Natural killer cell (primary cell): ENCODE data around the gene ELOVL3. TPM values are rescaled to one million over a fixed set of nuclear protein-coding genes. Genes with fewer than 3 reads are reported as not detected.
A peak's percentile ranks its signal among the peaks of the same experiment; 100 is the strongest.

Experiments used
- ATAC-seq, 3 donors: fragments of 150-1000 bp in 2 of 3; fragments of 200-7000 bp in 1 of 3; cut with Tn5 transposase; 1 replicate in 1 of 3; 2 replicates in 2 of 3; pipeline ENCODE4 v1.10.0; 2021; ENCODE audit warnings: mild to moderate bottlenecking in 2 of 3, moderate library complexity in 2 of 3
- DNase-seq, 2 donors: peaks; one replicate each; pipeline versions ENCODE4 v3.0.0 to v3.0.0-alpha.2; 2013 to 2021; ENCODE audit warnings: mixed read lengths in 1 of 2
- H3K27ac ChIP-seq: one replicate; pipeline ENCODE4 v1.5.1; 2013; ENCODE audit warnings: mild to moderate bottlenecking, low read length
- H3K27me3 ChIP-seq: one replicate; pipeline ENCODE4 v1.6.1; 2013; ENCODE audit warnings: low read length; ENCODE audit not compliant: control insufficient read depth, insufficient read depth
- H3K36me3 ChIP-seq: one replicate; pipeline ENCODE4 v1.6.1; 2013; ENCODE audit warnings: low read length; ENCODE audit not compliant: control insufficient read depth, insufficient read depth
- H3K4me1 ChIP-seq: one replicate; pipeline ENCODE4 v1.6.1; 2013; ENCODE audit warnings: low read length; ENCODE audit not compliant: control insufficient read depth, insufficient read depth
- H3K4me3 ChIP-seq: one replicate; pipeline ENCODE4 v1.5.1; 2013; ENCODE audit warnings: low read length
- H3K9me3 ChIP-seq: one replicate; pipeline ENCODE4 v1.6.1; 2013; ENCODE audit warnings: low read length; ENCODE audit not compliant: control insufficient read depth, insufficient read depth
- H3K27ac Mint-ChIP-seq, 2 donors: one replicate each; pipeline ENCODE4 v1.8.0; 2022; ENCODE audit warnings: mild to moderate bottlenecking in 2 of 2, mixed read lengths in 2 of 2, moderate library complexity in 1 of 2
- H3K27me3 Mint-ChIP-seq, 2 donors: one replicate each; pipeline ENCODE4 v1.8.0; 2022; ENCODE audit warnings: low read depth in 2 of 2, mixed read lengths in 2 of 2
- H3K36me3 Mint-ChIP-seq: one replicate; pipeline ENCODE4 v1.8.0; 2022; ENCODE audit warnings: mixed read lengths
- H3K4me1 Mint-ChIP-seq, 2 donors: one replicate each; pipeline ENCODE4 v1.8.0; 2022; ENCODE audit warnings: mixed read lengths in 2 of 2
- H3K4me3 Mint-ChIP-seq: one replicate; pipeline ENCODE4 v1.8.0; 2022; ENCODE audit warnings: mild to moderate bottlenecking, moderate library complexity, mixed read lengths
- H3K9me3 Mint-ChIP-seq, 2 donors: one replicate each; pipeline ENCODE4 v1.8.0; 2022; ENCODE audit warnings: mixed read lengths in 2 of 2
- WGBS: methylation state at CpG from one replicate; pipeline ENCODE4 v1.1.7; 2013; ENCODE audit warnings: missing lambda C conversion rate; ENCODE audit not compliant: insufficient coverage; 5-methylcytosine and 5-hydroxymethylcytosine counted together
- intact Hi-C: fragments of 100-400 bp; cut with micrococcal nuclease; formaldehyde crosslinking; loops from one replicate; pipeline ENCODE4 v1.14.2; 2022
- total RNA-seq, 4 donors: library from RNA; stranded (reverse); fragments of 120-200 nt in 1 of 4; gene quantifications; one replicate each; pipeline versions ENCODE4 v1.2.3 to v1.2.4, GENCODE V29; 2013 to 2022
- TF ChIP-seq, protein P1 (sequence below): fragments of 200-600 bp; IDR thresholded peaks from one replicate; pipeline ENCODE4 v1.8.0; 2022; ENCODE audit warnings: antibody characterized with exemption

ELOVL3 gene
- total RNA-seq, 3 donors from 2014 or later (not counting 1 experiment from before 2014, with no cell fraction given): not detected

- intact Hi-C loops: loop anchor here (2.0 kb wide), 1 partner anchor 168 kb away; no protein-coding TSS in a partner anchor
- no peaks in the 10 kb centered on the region for H3K36me3 ChIP-seq
- Mint-ChIP-seq H3K4me3 (peak overlapping the region; percentile 91), H3K36me3 (no peaks in the 10 kb centered on the region), H3K27ac (peak overlapping the region in 1 of 2 donors; percentile 42), H3K9me3 (no peaks in the 10 kb centered on the region), H3K27me3 (peaks cover 24 to 60% of the 10 kb centered on the region in 2 donors), H3K4me1 (peaks cover 26 to 44% of the 10 kb centered on the region in 2 donors)
- peak overlapping the region; percentile 25 for H3K4me3 ChIP-seq
- peaks cover 35% of the 10 kb centered on the region for H3K4me1 ChIP-seq
- TF ChIP-seq, protein P1, sequence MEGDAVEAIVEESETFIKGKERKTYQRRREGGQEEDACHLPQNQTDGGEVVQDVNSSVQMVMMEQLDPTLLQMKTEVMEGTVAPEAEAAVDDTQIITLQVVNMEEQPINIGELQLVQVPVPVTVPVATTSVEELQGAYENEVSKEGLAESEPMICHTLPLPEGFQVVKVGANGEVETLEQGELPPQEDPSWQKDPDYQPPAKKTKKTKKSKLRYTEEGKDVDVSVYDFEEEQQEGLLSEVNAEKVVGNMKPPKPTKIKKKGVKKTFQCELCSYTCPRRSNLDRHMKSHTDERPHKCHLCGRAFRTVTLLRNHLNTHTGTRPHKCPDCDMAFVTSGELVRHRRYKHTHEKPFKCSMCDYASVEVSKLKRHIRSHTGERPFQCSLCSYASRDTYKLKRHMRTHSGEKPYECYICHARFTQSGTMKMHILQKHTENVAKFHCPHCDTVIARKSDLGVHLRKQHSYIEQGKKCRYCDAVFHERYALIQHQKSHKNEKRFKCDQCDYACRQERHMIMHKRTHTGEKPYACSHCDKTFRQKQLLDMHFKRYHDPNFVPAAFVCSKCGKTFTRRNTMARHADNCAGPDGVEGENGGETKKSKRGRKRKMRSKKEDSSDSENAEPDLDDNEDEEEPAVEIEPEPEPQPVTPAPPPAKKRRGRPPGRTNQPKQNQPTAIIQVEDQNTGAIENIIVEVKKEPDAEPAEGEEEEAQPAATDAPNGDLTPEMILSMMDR: no peak
- WGBS: 2% methylated on average over 50 of the region's 50 CpGs
- no peak overlapping the region for H3K27ac ChIP-seq
- peak in 2 of 3 donors; percentile 12 to 18 for ATAC-seq
- no peaks in the 10 kb centered on the region for H3K9me3 ChIP-seq
- DNase-seq: peak; percentile 27 to 59
- peaks cover 41% of the 10 kb centered on the region for H3K27me3 ChIP-seq
Observed at GRCh38 chr10:102230264-102230860, 4.3 kb downstream of the ELOVL3 start.

GRCh38 chr10:102230861-102231356 lies 4.8 kb downstream of the ELOVL3 start:
- WGBS: 2% methylated on average over 52 of the region's 52 CpGs
- Histone ChIP-seq H3K4me3 (peak overlapping the region; percentile 25), H3K27ac (no peak overlapping the region), H3K36me3 (no peaks in the 10 kb centered on the region), H3K27me3 (peaks cover 43% of the 10 kb centered on the region), H3K9me3 (no peaks in the 10 kb centered on the region), H3K4me1 (peaks cover 31% of the 10 kb centered on the region)
- peaks cover 30 to 65% of the 10 kb centered on the region in 2 donors for H3K27me3 Mint-ChIP-seq
- no peaks in the 10 kb centered on the region for H3K9me3 Mint-ChIP-seq
- H3K27ac Mint-ChIP-seq: peak overlapping the region in 1 of 2 donors; percentile 42
- H3K4me3 Mint-ChIP-seq: peak overlapping the region; percentile 91
- TF ChIP-seq, protein P1: no peak
- intact Hi-C loops: loop anchor here (2.0 kb wide), 1 partner anchor 168 kb away; no protein-coding TSS in a partner anchor
- H3K4me1 Mint-ChIP-seq: peaks cover 22 to 39% of the 10 kb centered on the region in 2 donors
- peak; percentile 45 to 73 for DNase-seq
- ATAC-seq: peak in 2 of 3 donors; percentile 17 to 20
- H3K36me3 Mint-ChIP-seq: no peaks in the 10 kb centered on the region

DNA sequence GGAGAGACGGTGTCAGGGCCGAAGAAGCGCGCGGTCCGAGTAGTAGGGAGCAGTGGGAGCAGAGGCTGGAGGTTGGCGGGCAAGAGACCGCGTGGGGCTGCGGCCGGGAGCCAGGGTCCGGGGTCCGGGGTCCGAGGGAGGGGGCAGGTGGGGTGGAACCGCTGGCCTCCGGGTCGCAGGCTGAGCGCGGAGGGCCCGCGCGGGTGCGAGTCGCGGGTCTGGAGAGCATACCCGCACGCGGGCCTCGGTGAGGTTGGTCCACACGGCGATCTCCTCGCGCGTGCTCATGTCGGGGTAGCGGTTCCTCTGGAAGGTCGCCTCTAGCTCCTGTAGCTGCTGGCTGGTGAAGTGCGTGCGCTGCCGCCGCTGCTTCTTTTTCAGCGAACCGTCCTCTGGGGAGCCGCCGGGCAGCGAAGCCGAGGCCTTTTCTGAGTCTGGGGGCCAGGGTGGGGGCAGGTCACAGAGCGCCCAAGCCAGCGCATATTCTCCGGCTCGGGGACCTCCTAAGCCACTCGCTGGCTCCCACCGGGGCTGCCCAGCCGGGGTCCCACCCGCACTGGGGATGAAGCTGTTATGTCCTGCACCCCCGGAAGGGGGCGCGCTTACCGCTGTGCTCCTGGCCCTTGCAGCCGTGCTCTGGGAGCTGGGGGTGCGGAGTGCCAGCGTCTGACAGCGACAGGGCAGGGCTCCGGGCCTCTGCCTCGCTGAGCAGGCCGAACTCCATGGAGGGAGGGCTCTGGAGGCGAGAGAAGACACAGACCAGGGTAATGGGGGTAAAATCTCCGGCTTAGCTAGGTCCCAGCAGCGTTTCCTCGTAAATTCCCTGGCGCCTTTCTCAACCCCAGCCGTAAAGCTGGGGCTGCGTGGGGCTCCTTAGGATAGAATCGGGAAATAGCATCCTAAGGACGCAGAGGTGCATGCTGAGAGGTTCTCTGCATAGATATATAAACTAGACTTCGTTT lies 5.5 kb downstream of the ELOVL3 start:
- TF ChIP-seq, protein P1: peak; percentile 81
- Mint-ChIP-seq H3K36me3 (no peaks in the 10 kb centered on the region), H3K4me1 (peaks cover 15 to 32% of the 10 kb centered on the region in 2 donors), H3K27me3 (peaks cover 37 to 70% of the 10 kb centered on the region in 2 donors), H3K27ac (peak overlapping the region in 1 of 2 donors; percentile 42), H3K4me3 (peak overlapping the region; percentile 91), H3K9me3 (no peaks in the 10 kb centered on the region)
- ATAC-seq (peak; percentile 65 to 69 (median 66)), DNase-seq (peak; percentile 65 to 84)
- H3K4me3 ChIP-seq: peak overlapping the region; percentile 25
- 13% methylated on average over 76 of the region's 76 CpGs for WGBS
- no peaks in the 10 kb centered on the region for H3K9me3 ChIP-seq
- no peak overlapping the region for H3K27ac ChIP-seq
- intact Hi-C loops: loop anchor here (2.0 kb wide), 1 partner anchor 167 kb away; no protein-coding TSS in a partner anchor
- peaks cover 43% of the 10 kb centered on the region for H3K27me3 ChIP-seq
- H3K4me1 ChIP-seq: peaks cover 24% of the 10 kb centered on the region
- H3K36me3 ChIP-seq: no peaks in the 10 kb centered on the region
